ENCODE results near the gene CAMTA1. TPM values are rescaled to one million over a fixed set of nuclear protein-coding genes. Genes with fewer than 3 reads are reported as not detected.

CAMTA1 gene
- total RNA-seq, 1 experiment from 2014 or later, result 85.2 TPM

DNA sequence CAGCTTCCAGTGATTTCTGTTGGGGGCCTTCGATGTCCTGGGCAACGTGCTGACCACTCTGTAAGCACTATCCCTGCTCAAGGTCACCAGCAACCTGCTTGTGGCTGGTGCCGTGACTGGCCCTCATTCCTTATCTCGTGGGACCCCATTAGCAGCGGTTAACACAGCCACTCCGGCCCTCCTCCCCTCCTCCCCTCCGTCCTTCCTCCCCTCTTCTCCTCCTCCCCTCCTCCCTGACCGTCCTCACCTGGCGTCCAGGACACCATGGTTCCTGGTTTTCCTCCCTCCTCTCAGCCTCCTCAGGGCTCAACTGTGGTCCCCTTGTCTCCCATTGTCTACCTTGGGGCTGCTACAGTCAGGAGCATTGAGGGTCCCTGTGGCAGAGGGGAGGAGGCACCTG is 157.7 kb downstream of the CAMTA1 start:
- no TSS peak for BruUV-seq (replicated peaks)
- CTCF ChIA-PET, result no interaction called here
- TF ChIP-seq, protein P1, sequence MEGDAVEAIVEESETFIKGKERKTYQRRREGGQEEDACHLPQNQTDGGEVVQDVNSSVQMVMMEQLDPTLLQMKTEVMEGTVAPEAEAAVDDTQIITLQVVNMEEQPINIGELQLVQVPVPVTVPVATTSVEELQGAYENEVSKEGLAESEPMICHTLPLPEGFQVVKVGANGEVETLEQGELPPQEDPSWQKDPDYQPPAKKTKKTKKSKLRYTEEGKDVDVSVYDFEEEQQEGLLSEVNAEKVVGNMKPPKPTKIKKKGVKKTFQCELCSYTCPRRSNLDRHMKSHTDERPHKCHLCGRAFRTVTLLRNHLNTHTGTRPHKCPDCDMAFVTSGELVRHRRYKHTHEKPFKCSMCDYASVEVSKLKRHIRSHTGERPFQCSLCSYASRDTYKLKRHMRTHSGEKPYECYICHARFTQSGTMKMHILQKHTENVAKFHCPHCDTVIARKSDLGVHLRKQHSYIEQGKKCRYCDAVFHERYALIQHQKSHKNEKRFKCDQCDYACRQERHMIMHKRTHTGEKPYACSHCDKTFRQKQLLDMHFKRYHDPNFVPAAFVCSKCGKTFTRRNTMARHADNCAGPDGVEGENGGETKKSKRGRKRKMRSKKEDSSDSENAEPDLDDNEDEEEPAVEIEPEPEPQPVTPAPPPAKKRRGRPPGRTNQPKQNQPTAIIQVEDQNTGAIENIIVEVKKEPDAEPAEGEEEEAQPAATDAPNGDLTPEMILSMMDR (conservative IDR thresholded peaks at IDR 0.05; ENCODE audit: low read depth, low read length), result no peak
- no peak for TF ChIP-seq EZH2 (IDR thresholded peaks at IDR 0.05; ENCODE audit: borderline replicate concordance, low read depth, low read length, poor library complexity, severe bottlenecking)
- H3K4me1 ChIP-seq (ENCODE audit: insufficient read depth, low read length, poor library complexity, severe bottlenecking), result no peaks in the 10 kb centered on the region
- no peak for DNase-seq (ENCODE audit: low spot score)
- H3K27ac ChIP-seq (ENCODE audit: low read depth, low read length, poor library complexity, severe bottlenecking), result no peak overlapping the region
- no peak overlapping the region for H3K4me3 ChIP-seq (ENCODE audit: low read depth, low read length, poor library complexity, severe bottlenecking)
- POLR2A ChIA-PET (ENCODE audit: low non-redundant PET), result no interaction called here
- H3K9me3 ChIP-seq (ENCODE audit: low read depth, low read length, poor library complexity, severe bottlenecking), result no peaks in the 10 kb centered on the region
- intact Hi-C loops (cut with micrococcal nuclease; ENCODE audit: unreplicated experiment), result no loop called here
- no peaks in the 10 kb centered on the region for H3K27me3 ChIP-seq (replicated peaks; ENCODE audit: insufficient read depth, low read depth, low read length, poor library complexity)
- no peaks in the 10 kb centered on the region for H3K36me3 ChIP-seq (ENCODE audit: insufficient read depth, low read length, poor library complexity, severe bottlenecking)

DNA sequence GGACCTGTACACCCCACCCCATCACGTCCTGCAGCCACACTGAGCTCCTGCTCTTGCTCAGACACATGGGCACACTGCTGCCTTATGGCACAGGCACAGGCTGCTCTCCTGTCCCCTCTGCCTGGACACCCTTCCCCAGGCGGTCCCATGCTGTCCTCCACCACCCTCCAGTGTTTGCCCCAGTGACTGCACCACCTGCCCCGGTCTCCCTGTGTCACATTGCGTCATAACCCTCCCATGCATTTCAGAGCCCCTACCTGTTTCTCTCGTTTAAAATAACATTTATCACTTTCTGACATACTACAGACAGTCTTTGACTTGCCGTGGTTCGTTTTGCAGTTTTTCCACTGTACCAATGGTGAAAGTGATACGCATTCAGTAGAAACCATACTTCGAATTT is 159.2 kb downstream of the CAMTA1 start:
- no TSS peak for BruUV-seq (replicated peaks)
- Histone ChIP-seq H3K9me3 (ENCODE audit: low read depth, low read length, poor library complexity, severe bottlenecking) (no peaks in the 10 kb centered on the region), H3K36me3 (ENCODE audit: insufficient read depth, low read length, poor library complexity, severe bottlenecking) (no peaks in the 10 kb centered on the region), H3K4me3 (ENCODE audit: low read depth, low read length, poor library complexity, severe bottlenecking) (no peak overlapping the region), H3K27ac (ENCODE audit: low read depth, low read length, poor library complexity, severe bottlenecking) (no peak overlapping the region), H3K27me3 (replicated peaks; ENCODE audit: insufficient read depth, low read depth, low read length, poor library complexity) (no peaks in the 10 kb centered on the region), H3K4me1 (ENCODE audit: insufficient read depth, low read length, poor library complexity, severe bottlenecking) (no peaks in the 10 kb centered on the region)
- no peak for DNase-seq (ENCODE audit: low spot score)
- CTCF ChIA-PET, result no interaction called here
- POLR2A ChIA-PET (ENCODE audit: low non-redundant PET), result no interaction called here
- intact Hi-C loops (cut with micrococcal nuclease; ENCODE audit: unreplicated experiment), result no loop called here
- TF ChIP-seq EZH2 (IDR thresholded peaks at IDR 0.05; ENCODE audit: borderline replicate concordance, low read depth, low read length, poor library complexity, severe bottlenecking), result no peak
- TF ChIP-seq, protein P1 (conservative IDR thresholded peaks at IDR 0.05; ENCODE audit: low read depth, low read length), result no peak

DNA sequence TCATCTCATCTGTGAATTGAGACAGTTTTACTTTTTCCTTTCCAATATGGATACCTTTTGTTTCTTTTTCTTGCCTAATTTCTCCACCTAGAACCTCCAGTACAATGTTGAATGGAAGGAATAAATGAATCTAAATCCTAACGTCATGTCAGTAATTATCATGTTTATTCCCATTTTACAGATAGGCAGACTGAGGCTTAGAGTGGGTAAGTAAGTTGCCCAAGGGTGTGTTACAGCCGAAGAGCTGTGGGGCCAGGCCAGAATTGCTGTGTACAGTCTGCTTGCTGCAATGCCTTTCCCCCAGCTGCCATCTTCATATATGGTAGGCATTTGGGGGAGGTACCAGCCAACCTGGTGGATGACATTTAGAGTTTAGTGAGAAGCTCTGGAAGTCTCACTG is 162.7 kb downstream of the CAMTA1 start:
- Histone ChIP-seq H3K27ac (ENCODE audit: low read depth, low read length, poor library complexity, severe bottlenecking) (no peak overlapping the region), H3K4me3 (ENCODE audit: low read depth, low read length, poor library complexity, severe bottlenecking) (no peak overlapping the region), H3K36me3 (ENCODE audit: insufficient read depth, low read length, poor library complexity, severe bottlenecking) (no peaks in the 10 kb centered on the region), H3K9me3 (ENCODE audit: low read depth, low read length, poor library complexity, severe bottlenecking) (no peaks in the 10 kb centered on the region), H3K27me3 (replicated peaks; ENCODE audit: insufficient read depth, low read depth, low read length, poor library complexity) (no peaks in the 10 kb centered on the region), H3K4me1 (ENCODE audit: insufficient read depth, low read length, poor library complexity, severe bottlenecking) (no peaks in the 10 kb centered on the region)
- no peak for DNase-seq (ENCODE audit: low spot score)
- CTCF ChIA-PET, result no interaction called here
- no TSS peak for BruUV-seq (replicated peaks)
- TF ChIP-seq, protein P1 (conservative IDR thresholded peaks at IDR 0.05; ENCODE audit: low read depth, low read length), result no peak
- no peak for TF ChIP-seq EZH2 (IDR thresholded peaks at IDR 0.05; ENCODE audit: borderline replicate concordance, low read depth, low read length, poor library complexity, severe bottlenecking)
- POLR2A ChIA-PET (ENCODE audit: low non-redundant PET), result no interaction called here
- intact Hi-C loops (cut with micrococcal nuclease; ENCODE audit: unreplicated experiment), result no loop called here

Data from A673 (cell line).